ENCODE measurements around the gene LYST.

The LYST gene

DNA sequence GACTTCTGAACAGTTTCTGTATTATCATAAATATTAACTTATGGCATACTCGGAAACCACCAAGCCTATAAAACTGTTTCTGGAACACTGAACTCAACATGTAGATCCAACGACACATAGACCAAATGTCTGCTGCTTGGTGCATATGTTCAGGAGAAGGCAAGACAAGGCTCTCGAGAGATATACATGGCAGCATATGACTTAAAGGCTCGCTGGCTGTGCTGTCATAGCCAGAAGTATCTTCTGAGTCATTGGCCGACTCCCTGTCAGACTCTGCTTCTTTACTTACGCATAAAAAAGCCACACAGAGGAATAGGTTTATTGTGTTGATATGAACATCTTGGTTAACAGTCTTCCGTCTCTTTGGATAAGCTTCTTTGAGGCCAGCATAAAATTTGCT, 60.6 kb downstream of the LYST start:
- Histone ChIP-seq H3K9me3 (ENCODE audit: insufficient read depth, low read depth, low read length) (no peaks in the 10 kb centered on the region), H3K36me3 (ENCODE audit: insufficient read depth, low read length) (no peaks in the 10 kb centered on the region), H3K27me3 (ENCODE audit: insufficient read depth, low read length, poor library complexity, severe bottlenecking) (no peaks in the 10 kb centered on the region), H3K9me2 (replicated peaks; ENCODE audit: low read depth, low read length) (no peaks in the 10 kb centered on the region), H3K4me3 (ENCODE audit: low read length, poor library complexity, severe bottlenecking) (no peak overlapping the region), H4K20me1 (ENCODE audit: insufficient read depth, low read length, poor library complexity, severe bottlenecking) (no peaks in the 10 kb centered on the region), H3K4me1 (ENCODE audit: insufficient read depth, low read length, poor library complexity, severe bottlenecking) (no peaks in the 10 kb centered on the region), H3K79me2 (ENCODE audit: insufficient read depth, low read length) (no peaks in the 10 kb centered on the region), H3K4me2 (ENCODE audit: low read depth, low read length, poor library complexity, severe bottlenecking) (no peak overlapping the region), H3K9ac (ENCODE audit: low read depth, low read length, poor library complexity, severe bottlenecking) (no peak overlapping the region), H3F3A (ENCODE audit: low read depth) (no peaks in the 10 kb centered on the region), H2AFZ (ENCODE audit: low read length) (no peak overlapping the region)
- no peak for TF ChIP-seq EZH2phosphoT487 (IDR thresholded peaks at IDR 0.05; ENCODE audit: borderline replicate concordance)
- TF ChIP-seq, protein P1, sequence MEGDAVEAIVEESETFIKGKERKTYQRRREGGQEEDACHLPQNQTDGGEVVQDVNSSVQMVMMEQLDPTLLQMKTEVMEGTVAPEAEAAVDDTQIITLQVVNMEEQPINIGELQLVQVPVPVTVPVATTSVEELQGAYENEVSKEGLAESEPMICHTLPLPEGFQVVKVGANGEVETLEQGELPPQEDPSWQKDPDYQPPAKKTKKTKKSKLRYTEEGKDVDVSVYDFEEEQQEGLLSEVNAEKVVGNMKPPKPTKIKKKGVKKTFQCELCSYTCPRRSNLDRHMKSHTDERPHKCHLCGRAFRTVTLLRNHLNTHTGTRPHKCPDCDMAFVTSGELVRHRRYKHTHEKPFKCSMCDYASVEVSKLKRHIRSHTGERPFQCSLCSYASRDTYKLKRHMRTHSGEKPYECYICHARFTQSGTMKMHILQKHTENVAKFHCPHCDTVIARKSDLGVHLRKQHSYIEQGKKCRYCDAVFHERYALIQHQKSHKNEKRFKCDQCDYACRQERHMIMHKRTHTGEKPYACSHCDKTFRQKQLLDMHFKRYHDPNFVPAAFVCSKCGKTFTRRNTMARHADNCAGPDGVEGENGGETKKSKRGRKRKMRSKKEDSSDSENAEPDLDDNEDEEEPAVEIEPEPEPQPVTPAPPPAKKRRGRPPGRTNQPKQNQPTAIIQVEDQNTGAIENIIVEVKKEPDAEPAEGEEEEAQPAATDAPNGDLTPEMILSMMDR (conservative IDR thresholded peaks at IDR 0.05; ENCODE audit: low read length), result no peak

DNA sequence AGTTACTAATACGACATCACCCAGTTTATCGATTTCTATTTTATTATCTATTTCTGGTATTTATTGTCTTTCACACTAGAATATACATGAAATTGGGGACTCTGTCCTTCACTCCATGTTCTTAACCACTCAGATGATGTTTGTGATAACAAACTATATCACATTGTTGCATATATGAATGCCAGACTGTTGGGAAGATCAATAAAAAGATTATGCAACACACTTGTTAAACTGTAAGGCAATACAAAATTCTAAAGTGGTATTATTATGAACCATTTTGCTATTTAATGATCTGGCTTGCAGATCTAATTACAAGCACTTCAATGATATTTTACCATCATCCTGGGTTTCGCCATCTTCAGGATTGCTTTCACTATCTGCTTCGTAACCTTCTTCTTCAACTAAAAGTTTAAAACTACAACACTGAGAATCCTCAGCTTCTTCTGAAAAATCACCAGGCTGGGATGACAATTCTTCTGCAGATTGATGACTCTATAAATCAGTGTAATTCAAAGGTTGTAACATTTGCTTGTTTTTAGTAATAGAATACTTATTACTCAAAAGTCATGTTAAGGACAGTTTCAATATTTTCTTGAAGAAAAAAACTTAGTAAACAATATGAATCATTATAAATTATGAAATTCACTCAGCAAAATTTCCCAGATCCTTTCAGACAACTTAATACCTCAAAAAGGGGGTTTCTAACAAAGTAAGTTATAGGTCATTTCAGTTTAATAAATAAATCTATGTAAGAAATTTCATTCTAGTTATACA, 63.9 kb downstream of the LYST start:
- Histone ChIP-seq H3K4me2 (ENCODE audit: low read depth, low read length, poor library complexity, severe bottlenecking) (no peak overlapping the region), H3K4me1 (ENCODE audit: insufficient read depth, low read length, poor library complexity, severe bottlenecking) (no peaks in the 10 kb centered on the region), H3K4me3 (ENCODE audit: low read length, poor library complexity, severe bottlenecking) (no peak overlapping the region), H3K9ac (ENCODE audit: low read depth, low read length, poor library complexity, severe bottlenecking) (no peak overlapping the region), H3K9me3 (ENCODE audit: insufficient read depth, low read depth, low read length) (no peaks in the 10 kb centered on the region), H2AFZ (ENCODE audit: low read length) (no peak overlapping the region), H3K36me3 (ENCODE audit: insufficient read depth, low read length) (no peaks in the 10 kb centered on the region), H3F3A (ENCODE audit: low read depth) (no peaks in the 10 kb centered on the region), H3K27me3 (ENCODE audit: insufficient read depth, low read length, poor library complexity, severe bottlenecking) (no peaks in the 10 kb centered on the region), H4K20me1 (ENCODE audit: insufficient read depth, low read length, poor library complexity, severe bottlenecking) (no peaks in the 10 kb centered on the region), H3K9me2 (replicated peaks; ENCODE audit: low read depth, low read length) (no peaks in the 10 kb centered on the region), H3K79me2 (ENCODE audit: insufficient read depth, low read length) (no peaks in the 10 kb centered on the region)
- TF ChIP-seq, protein P1 (conservative IDR thresholded peaks at IDR 0.05; ENCODE audit: low read length), result no peak
- no peak for TF ChIP-seq EZH2phosphoT487 (IDR thresholded peaks at IDR 0.05; ENCODE audit: borderline replicate concordance)

DNA sequence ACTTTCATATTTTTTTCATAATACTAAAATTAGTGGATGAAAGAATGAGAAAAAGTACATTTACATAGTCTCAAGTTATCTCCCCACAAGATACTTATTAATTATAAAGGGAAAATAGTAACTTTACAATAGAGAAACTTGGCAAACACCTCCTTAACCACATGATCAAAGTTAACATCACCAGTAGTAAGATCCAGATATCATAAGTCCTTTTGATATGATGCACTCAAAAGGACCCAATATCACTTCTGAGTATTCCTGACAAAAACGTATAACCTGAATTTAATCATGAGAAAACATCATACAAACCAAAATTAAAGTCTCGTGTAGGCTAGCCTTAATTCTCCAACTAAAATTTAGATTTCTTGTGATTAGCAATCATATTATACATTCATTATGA, 67.4 kb downstream of the LYST start:
- no peak for TF ChIP-seq EZH2phosphoT487 (IDR thresholded peaks at IDR 0.05; ENCODE audit: borderline replicate concordance)
- TF ChIP-seq, protein P1 (conservative IDR thresholded peaks at IDR 0.05; ENCODE audit: low read length), result no peak
- H3K9ac ChIP-seq (ENCODE audit: low read depth, low read length, poor library complexity, severe bottlenecking), result no peak overlapping the region
- no peak overlapping the region for H3K4me3 ChIP-seq (ENCODE audit: low read length, poor library complexity, severe bottlenecking)
- no peaks in the 10 kb centered on the region for H3K4me1 ChIP-seq (ENCODE audit: insufficient read depth, low read length, poor library complexity, severe bottlenecking)
- H3K9me3 ChIP-seq (ENCODE audit: insufficient read depth, low read depth, low read length), result no peaks in the 10 kb centered on the region
- no peaks in the 10 kb centered on the region for H3K27me3 ChIP-seq (ENCODE audit: insufficient read depth, low read length, poor library complexity, severe bottlenecking)
- no peaks in the 10 kb centered on the region for H3F3A ChIP-seq (ENCODE audit: low read depth)
- no peaks in the 10 kb centered on the region for H3K9me2 ChIP-seq (replicated peaks; ENCODE audit: low read depth, low read length)
- H3K4me2 ChIP-seq (ENCODE audit: low read depth, low read length, poor library complexity, severe bottlenecking), result no peak overlapping the region
- no peaks in the 10 kb centered on the region for H4K20me1 ChIP-seq (ENCODE audit: insufficient read depth, low read length, poor library complexity, severe bottlenecking)
- H3K79me2 ChIP-seq (ENCODE audit: insufficient read depth, low read length), result no peaks in the 10 kb centered on the region
- H3K36me3 ChIP-seq (ENCODE audit: insufficient read depth, low read length), result no peaks in the 10 kb centered on the region
- no peak overlapping the region for H2AFZ ChIP-seq (ENCODE audit: low read length)
